ENCODE data around the gene AOC1.

AOC1 gene

DNA sequence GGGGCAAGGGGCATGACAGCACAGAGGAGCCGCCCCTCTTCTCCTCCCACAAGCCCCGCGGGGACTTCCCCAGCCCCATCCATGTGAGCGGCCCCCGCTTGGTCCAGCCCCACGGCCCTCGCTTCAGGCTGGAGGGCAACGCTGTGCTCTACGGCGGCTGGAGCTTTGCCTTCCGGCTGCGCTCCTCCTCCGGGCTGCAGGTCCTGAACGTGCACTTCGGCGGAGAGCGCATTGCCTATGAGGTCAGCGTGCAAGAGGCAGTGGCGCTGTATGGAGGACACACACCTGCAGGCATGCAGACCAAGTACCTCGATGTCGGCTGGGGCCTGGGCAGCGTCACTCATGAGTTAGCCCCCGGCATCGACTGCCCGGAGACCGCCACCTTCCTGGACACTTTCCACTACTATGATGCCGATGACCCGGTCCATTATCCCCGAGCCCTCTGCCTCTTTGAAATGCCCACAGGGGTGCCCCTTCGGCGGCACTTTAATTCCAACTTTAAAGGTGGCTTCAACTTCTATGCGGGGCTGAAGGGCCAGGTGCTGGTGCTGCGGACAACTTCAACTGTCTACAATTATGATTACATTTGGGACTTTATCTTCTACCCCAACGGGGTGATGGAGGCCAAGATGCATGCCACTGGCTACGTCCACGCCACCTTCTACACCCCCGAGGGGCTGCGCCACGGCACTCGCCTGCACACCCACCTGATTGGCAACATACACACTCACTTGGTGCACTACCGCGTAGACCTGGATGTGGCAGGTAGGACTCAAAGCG is 5.1 kb downstream of the AOC1 start:
- DNase-seq (ENCODE audit: low read depth) = no peak

DNA sequence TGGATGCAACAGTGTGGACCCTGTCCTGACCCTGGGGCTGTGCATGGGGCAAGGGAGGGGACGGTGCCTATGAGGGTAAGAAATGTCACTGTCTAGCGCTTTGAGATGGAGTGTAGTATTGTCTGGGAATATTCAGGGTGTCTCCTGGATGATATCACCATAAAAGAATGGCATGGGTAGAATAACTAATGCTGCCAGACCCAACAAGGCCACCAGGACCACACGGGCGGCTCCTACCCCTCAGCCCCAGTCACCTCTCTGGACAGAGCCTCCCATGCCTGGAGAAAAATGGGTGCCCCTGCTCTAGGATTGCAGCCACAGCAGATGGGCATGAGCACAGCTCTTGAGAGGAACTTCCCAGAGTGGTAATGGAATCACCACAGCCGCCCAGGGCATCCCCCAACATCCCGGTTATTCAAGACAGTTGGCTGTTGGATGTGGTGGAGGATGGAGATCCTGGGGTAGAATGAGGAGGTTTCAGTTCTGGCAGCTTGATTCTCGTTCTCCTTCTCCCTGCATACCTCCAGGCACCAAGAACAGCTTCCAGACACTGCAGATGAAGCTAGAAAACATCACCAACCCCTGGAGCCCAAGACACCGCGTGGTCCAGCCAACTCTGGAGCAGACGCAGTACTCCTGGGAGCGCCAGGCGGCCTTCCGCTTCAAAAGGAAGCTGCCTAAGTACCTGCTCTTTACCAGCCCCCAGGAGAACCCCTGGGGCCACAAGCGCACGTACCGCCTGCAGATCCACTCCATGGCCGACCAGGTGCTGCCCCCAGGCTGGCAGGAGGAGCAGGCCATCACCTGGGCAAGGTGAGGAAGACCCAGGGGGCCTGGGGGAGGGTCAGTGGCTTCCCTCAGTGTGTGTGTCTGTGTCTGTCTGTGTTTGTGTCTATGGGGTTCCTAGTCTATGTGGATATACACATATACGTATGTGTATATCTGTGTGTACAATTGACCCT is 6.2 kb downstream of the AOC1 start:
- no peak for DNase-seq (ENCODE audit: low read depth)

DNA sequence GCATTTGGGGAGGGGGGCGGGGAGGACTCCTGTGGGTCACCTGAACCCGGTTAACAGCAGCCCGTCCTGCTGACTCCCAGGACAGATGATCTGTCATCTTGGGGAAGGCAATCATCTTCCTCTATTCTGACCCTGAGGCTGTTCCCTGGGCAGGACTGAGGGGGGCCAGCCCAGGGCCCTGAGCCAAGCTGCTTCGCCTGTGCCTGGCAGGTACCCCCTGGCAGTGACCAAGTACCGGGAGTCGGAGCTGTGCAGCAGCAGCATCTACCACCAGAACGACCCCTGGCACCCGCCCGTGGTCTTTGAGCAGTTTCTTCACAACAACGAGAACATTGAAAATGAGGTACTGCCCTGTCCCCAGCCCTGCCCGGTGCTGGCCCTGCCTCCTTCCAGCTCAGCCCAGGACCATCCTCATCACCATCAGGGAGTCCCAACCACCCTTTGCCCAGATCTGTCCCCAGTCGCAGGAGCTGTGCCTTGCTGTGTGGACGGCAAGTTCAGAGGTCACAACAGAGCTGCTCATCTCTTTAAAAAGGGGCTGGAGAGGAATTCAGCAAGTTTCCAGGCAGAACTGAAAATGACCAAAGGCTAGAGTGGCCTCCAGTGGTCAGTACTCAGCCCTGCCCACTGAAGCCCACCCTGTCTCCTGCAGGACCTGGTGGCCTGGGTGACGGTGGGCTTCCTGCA is 8.1 kb downstream of the AOC1 start:
- no peak for DNase-seq (ENCODE audit: low read depth)

DNA sequence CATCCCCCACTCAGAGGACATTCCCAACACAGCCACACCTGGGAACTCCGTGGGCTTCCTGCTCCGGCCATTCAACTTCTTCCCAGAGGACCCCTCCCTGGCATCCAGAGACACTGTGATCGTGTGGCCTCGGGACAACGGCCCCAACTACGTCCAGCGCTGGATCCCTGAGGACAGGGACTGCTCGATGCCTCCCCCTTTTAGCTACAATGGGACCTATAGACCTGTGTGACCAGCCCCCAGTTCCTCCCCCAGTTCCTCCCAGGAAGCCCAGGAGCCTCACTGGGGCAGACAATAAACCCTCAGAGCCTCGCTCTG is 8.6 kb downstream of the AOC1 start:
- DNase-seq (ENCODE audit: low read depth) = no peak

DNA sequence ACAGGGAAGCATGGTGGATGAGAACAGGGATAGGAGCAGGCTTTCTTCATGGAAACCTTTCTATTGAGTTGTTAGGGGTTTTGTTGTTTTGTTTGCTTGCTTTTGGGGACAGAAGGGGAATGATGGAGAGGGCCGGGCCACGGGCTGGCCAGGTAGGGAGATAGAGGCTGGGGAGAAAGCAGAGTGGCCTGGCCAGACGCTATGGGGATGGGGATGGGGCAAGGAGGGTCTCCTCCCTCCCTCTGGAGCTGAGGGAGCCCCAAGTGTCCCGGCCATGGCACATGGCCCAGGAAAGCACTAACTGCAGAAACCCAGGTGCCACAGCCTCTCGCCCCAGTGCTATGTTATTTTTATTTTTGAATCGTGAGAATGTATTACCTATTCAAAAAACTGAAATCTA is 10.0 kb downstream of the AOC1 start:
- DNase-seq (ENCODE audit: low read depth) = no peak

DNA sequence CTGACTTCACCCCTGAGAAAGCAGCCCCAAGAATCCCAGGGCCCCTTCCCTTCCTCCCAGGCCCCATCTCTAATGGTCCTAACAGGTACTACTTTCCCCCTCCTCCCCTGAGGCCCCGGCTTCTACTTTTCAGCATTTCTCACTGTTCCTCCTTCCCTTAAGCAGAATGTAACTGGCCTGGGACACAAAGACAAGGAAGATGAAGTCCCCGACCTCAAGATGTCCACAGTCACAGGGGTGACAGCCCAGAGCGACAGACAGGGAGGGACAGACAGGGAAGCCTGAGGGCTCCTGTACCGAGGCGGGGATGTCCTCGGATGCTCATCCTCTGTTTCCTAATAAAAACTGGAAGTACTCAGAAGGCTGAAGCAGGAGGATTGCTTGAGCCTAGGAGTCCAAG is 11.6 kb downstream of the AOC1 start:
- no peak for DNase-seq (ENCODE audit: low read depth)

DNA sequence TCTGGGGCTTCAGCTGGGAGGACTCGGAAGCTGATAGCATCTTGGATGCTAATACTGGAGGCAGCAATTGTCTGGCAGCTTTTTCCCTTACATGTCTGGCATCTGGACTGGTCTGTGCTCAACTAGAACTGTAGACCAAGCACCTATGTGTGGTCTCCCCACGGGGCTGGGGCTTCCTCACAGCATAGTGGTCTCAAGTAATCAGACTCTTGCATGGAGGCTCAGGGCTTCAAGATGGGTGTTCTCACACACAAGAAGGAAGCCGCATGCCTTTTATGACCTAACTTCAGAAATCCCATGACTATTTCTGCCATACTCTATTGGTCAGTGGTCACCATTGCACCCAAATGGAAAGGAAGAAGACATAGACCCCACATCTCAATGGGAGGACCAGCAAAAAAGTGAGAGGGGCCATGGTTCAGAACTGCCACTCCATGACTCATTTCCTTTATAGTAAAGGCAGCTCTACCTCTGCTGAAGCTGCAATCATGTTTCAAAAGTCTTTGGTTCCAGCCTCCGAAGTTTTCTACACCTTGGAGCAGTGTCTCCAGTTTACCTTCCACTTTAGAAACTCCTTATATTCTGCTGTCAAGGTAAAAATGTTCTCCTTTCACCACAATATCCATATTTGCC is 14.7 kb downstream of the AOC1 start:
- no peak for DNase-seq (ENCODE audit: low read depth)

DNA sequence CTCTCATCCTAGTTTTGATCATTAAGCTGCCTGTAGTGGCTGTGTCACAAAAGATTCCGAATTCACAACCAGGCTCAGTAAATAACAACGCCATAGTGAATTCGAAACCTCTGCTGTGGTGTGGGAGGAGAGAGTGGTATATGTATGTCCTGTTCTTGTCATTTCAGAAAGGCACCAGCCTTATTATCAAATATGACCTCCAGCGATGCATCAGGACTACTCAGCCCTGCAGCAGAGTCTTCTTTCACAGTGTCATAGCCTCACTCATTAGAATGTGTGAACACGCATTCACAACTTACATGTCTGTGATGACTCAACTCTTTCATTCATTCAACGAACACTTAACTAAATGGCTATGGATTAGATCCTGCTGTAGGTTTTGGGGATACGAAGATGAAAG is 15.3 kb downstream of the AOC1 start:
- no peak for DNase-seq (ENCODE audit: low read depth)

DNA sequence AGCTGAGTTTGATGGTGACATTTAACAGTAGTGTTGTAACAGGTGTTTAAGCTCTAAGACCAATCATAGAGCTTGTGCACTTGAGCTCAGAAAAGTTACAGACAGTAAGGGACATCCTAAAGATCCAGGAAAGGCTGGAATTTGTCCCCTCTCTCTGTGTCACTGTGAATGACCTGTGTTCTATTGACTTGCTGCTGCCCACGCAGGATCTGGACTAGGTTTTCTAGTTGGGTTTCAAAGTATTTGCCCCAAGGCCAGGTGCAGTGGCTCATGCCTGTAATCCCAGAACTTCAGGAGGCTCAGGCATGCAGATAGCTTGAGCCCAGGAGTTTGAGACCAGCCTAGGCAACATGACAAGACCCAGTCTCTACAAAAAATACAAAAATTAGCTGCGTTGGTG is 17.1 kb downstream of the AOC1 start:
- no peak for DNase-seq (ENCODE audit: low read depth)

DNA sequence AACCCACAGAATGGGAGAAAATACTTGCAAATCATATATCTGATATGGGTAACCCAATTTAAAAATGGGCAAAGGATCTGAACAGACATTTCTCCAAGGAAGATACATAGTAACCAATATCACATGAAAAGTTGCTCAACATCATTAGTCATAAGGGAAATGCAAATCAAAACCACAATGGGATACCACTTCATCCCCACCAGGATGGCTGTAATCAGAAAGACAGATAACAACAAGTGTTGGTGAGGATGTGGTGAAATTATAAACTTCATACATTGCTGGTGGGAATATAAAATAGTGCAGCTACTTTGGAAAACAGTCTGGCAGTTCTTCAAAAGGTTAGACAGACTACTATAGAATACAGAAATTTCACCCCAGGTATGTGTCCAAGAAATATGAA is 19.3 kb downstream of the AOC1 start:
- no peak for DNase-seq (ENCODE audit: low read depth)

DNA sequence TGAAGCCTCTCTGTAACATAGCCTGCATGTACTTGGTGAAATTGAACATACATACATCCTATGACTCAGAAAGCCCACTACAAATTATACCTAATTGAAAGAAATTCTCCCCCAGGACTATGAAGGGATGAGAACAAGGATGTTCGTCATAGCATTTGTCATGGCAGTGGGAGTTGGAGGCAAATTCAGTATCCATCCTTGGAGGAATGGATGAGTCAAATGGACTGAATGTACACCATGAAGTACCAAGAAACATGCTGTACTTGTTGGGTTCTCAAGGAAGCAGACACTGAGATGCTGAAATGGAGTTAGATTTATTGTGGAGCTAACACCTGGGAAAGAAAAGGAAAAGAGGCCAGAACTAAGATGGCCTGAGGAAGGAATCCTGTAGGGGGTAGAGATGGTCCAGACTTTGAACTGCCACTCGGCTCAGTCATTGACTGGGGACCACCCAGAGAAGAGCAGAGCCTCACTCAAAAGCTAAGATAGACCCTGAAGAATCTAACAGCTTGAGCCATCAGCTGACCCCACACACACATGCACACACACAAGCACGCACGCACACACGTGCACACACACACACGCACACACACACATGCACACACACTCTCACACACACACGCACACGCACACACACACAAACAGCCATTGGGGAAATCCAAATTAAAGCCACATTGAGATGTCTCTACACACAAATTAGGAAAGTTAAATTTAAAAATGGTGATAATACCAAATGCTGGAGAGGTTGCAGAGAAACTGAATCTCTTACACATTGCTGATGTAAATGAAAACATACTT is 22.3 kb downstream of the AOC1 start:
- DNase-seq (ENCODE audit: low read depth) = no peak

DNA sequence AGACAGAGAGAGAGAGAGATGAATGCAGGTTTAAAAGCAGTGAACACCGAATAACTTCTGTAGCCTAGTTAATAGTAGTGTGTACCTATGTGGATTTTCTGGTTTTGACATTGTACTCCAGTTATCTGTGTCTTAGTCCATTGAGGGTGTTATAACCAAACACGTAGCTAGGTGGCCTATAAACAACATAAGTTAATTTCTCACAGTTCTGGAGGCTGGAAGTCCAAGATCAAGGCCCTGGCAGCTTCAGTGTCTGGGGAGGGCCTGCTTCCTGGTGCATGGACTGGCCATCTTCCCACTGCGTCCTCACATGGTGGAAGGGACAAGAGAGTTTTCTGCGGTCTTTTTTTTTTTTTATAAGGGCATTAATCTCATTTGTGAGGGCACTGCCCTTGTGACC is 23.5 kb downstream of the AOC1 start:
- DNase-seq (ENCODE audit: low read depth) = no peak

DNA sequence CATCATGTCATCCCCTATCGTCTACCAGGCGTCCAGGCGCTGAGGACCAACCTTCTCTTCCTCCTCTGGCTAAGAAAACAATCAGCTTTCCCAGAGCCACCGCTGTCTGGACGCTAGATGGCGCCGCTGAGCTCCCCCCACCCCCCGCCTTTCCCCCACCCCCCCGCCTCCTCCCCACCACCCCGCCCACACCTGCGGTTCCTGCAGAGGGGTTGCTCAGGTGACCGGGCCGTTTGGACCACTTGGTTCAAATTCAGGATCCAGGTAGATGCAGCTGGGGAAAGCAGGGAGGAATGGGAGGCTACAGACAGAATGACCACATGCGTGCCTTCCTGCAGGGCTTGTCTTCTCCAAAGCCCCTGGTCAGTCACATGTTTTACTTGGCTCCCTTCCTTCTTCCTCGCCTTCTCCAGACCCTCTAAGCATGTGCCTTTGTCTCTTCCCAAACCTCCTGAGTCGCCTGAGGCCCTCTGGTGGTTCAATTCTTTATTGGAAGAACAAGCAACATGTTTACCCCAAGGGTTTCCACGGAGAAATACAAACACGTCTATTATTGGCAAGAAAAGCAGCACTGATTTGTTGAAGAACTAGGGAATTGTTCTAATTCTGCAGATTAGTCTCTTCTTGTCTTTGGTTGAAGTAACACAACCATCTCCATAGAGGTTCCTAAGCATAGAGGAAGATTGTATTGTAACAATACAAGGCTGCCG is 24.7 kb downstream of the AOC1 start:
- DNase-seq (ENCODE audit: low read depth) = peak; percentile 3

DNA sequence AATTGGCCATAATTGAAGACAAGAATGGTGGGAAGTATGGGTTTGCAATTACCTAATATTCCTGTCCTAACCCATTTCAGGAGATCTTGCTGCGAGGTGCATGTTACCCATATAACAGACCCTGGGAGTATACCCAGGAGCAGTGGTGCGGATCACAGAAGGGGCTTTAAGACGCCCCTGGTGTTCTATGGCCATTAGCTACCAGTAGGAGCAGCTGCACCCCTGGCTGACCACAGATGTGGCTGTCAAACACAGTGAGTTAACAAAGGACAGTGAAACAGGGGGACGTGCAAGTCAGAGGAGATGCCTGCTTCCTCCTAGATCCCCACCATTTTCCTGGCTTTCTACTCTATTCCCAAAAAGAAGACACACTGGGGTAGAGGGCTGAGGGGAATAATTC is 25.2 kb downstream of the AOC1 start:
- no peak for DNase-seq (ENCODE audit: low read depth)

DNA sequence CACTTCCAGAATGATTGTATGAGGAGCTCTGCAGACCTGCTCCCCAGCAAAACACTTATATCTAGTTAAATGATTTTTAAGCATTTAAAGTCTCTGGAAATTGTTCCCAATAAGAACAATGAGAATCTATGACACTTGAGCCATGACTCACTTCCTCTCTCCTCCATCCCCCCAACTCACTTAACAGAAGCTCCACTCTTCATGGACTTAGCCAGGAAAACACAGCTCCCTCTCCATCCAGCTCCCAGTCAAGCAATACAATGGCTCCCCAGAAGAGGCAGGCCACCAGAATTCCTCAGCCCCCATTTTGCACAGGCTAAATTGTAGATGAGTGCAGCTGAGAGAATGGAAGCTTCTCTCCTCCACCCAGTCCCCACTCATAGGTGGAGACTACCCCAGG is 27.0 kb downstream of the AOC1 start:
- DNase-seq (ENCODE audit: low read depth) = no peak

DNA sequence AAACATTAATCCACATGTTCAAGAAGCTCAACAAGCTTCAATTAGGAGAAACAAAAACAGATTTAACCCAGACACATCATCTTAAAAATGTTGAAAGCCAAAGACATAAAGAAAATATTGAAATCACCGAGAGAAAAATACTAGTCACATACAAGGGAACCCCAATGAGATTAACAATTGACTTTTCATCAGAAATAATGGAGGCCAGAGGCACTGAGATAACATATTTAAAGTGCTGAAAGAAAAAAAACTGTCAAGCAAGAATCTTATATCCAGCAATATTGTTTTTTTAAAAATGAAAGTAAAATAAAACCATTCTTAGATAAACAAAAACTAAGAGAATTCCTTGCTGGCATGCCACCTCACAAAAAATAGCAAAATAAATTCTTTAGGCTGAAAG is 28.9 kb downstream of the AOC1 start:
- DNase-seq (ENCODE audit: low read depth) = no peak

DNA sequence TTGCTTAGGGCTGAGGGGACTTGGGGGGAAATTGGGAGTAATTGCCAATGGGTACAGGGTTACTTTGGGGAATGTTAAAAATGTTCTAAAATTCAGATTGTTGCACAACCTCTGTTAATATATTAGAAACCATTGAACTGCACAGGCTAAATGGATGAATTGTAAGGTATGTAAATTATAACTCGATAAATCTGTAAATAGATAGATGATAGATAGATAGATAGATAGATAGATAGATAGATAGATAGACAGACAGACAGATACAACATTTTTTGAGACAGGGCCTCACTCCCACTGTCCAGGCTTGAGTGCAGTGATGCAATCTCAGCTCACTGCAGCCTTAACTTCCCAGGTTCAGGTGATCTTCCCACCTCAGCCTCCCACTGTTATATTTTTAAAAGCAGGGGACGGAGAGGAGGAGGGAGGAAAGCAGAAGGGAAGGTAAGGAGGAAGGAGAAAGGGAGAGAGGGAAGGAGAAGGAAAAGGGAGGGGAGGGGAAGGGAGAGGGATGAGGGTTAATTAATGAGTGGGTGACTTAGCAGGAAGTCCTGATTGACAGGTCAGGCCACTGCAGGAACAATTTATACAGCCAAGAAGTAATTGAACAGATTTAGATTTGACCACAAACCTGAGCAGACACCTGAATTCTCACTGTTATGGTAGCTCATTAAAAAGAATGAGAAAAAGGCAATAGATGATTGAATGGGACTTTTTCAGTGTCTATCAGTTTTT is 38.7 kb downstream of the AOC1 start:
- no peak for DNase-seq (ENCODE audit: low read depth)

DNA sequence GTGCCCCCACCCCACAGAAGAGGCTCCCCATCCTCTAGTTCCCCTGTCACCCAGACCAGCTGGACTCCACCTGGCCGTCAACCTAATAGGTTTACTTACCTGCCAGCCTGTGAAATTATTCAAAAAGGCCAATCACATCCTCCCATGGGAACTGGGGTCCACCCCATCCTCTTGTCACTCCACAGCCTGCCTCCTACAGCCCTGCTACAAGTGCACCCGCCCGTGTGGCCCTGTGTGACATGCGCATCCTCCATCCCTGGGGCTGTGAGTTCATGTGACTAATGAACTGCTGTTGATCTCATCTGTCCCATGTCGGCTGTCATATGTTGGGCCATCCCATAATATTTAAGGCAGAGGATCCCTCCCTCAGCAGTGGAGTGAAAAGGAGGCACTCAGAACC is 39.4 kb downstream of the AOC1 start:
- no peak for DNase-seq (ENCODE audit: low read depth)

DNA sequence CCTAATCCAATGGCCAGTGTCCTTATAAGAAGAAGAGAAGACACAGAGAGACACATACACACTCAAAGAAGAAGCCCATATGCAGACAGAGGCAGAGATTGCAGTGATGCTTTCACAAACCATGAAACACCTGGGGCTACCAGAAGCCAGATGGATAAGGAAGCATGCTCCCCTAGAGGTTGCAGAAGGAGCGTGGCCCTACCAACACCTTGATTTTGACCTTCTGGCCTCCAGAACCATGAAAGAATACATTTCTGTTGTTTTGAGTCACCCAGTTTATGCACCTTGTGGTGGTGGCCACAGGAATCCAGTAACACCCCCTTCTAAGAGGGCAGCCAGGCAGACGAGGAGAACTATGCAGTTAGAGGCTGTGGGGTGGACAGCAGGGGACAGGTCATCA is 43.5 kb downstream of the AOC1 start:
- DNase-seq (ENCODE audit: low read depth) = no peak

DNA sequence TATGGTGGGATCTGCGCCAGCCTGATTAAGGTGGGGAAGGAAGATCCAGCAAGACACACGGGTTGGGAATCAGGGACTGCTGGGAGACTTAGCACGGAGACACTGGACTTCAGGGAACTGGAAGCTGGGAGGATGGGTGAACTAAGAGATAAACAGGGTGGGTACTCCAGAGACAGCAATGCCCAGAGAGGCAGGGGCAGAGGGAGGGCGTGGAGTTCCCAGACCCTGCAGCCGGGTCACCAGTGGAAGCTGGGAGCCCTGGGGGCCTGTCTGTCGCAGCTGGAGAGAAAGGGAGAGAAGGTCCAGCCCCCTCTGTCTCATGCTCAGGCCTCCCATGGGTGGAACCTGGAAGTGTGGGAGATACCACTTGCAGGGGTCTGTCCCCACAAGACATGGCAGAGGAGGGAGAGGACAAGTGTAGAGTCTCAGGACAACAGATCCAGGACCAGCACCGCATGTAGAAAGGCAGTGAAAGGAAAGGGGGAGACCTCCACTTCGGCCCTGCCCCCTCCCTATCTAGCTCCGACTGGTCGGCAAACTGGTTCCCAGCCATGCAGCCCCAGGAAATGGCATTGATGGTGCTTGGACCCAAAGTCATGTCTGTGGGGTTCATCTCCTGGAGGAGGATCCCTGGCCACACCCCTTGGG is 44.4 kb downstream of the AOC1 start:
- no peak for DNase-seq (ENCODE audit: low read depth)
